Activated naive CD4-positive, alpha-beta T cell treated with anti-CD3 and anti-CD28 coated beads, Interleukin-2, amount 50 U/mL, for 24 hours (primary cell): ENCODE results near the gene POLR3A.
"Not testable (repeated sequence)": the region's sequence is repeated elsewhere in the genome, so short reads cannot be mapped to it uniquely, and the experiment has no call there.

Experiments
- H3K27ac Mint-ChIP-seq: one replicate; pipeline ENCODE4 v1.8.0; 2021; ENCODE audit warnings: mild to moderate bottlenecking, mixed read lengths
- H3K27me3 Mint-ChIP-seq: one replicate; pipeline ENCODE4 v1.8.0; 2021; ENCODE audit warnings: mixed read lengths
- H3K36me3 Mint-ChIP-seq: one replicate; pipeline ENCODE4 v1.8.0; 2021; ENCODE audit warnings: mixed read lengths
- H3K4me1 Mint-ChIP-seq: one replicate; pipeline ENCODE4 v1.8.0; 2021; ENCODE audit warnings: mixed read lengths
- H3K4me3 Mint-ChIP-seq: one replicate; pipeline ENCODE4 v1.8.0; 2021; ENCODE audit warnings: mild to moderate bottlenecking, mixed read lengths
- H3K9me3 Mint-ChIP-seq: one replicate; pipeline ENCODE4 v1.8.0; 2021; ENCODE audit warnings: mixed read lengths

The POLR3A gene

DNA sequence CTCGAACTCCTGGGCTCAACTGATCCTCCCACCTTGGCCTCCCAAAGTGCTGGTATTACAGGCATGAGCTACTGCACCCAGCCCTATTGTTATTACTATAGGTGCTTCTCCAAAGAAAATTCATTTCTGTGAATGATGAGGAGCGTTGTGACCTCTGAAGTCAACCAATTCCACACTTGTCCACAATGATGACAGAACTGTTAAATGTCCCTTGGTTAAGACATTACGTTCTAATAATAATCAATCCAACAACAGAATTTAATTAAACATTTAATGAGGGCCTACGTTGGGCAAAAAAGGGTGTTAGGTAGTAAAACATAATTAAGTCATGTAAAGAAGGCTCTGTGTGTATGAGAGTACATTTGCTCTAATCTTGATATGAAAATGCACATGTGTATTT lies 18.2 kb downstream of the POLR3A start:
- Mint-ChIP-seq H3K4me1 (no peaks in the 10 kb centered on the region), H3K27me3 (no peaks in the 10 kb centered on the region), H3K27ac (no peak overlapping the region), H3K4me3 (no peak overlapping the region), H3K9me3 (no peaks in the 10 kb centered on the region), H3K36me3 (peaks cover 27% of the 10 kb centered on the region)

DNA sequence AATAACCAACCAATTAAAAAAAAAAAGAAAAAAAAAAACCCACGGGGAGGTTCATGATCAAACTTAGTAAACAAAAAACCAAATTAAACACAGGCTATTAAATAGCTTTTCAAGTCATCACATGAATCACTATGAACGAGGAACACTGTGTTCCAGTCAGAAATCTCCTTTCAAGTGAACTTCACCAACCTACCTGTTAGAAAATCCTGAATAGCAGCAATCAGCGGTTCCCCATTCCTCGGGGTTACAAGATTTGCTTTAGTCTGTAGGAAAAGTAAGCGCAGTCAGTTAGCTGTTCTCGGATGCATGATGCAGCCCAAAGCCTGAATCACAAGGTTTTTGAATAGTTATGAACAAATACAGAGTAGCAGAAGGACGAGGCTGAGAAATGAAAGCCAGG lies 19.0 kb downstream of the POLR3A start:
- H3K36me3 Mint-ChIP-seq = peaks cover 29% of the 10 kb centered on the region
- no peaks in the 10 kb centered on the region for H3K9me3 Mint-ChIP-seq
- H3K27me3 Mint-ChIP-seq = no peaks in the 10 kb centered on the region
- no peaks in the 10 kb centered on the region for H3K4me1 Mint-ChIP-seq
- H3K27ac Mint-ChIP-seq = no peak overlapping the region
- no peak overlapping the region for H3K4me3 Mint-ChIP-seq

DNA sequence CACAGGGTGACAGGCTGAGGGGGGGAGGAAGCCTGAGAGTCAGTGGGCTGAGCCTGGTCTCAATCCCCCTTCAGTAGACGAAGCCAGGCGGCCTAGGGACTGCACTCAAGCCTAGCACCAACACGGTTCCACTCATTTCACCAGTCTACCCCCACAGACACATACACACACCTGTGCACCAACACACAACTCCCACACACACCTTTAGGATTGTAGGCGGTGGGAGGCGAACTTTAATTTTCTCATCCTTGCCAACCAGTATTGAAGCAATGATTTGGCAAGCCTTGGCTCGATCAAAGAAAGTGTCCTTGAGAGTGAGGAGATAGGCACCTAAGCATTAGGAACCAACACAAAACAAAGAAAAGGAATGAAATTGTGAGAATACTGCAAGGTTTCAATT lies 19.7 kb downstream of the POLR3A start:
- peaks cover 27% of the 10 kb centered on the region for H3K36me3 Mint-ChIP-seq
- H3K27ac Mint-ChIP-seq = no peak overlapping the region

DNA sequence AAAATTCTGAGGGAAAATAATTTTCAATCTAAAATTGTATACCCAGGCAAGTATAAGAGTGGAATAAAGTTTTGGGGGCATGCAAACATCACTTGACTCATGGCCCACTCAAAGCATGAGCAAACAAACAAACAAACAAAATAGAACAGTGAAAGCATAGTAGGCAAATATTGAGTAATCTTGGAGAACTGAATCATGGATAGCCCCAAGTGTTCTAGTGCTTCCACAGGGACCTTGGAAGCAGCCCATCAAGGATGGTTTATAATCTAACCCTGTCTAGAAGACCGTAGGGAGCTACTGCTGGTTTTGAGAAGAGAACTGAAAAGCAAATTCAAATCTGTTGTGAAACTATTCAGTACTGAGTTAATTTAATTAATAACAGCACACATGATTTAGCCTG lies 22.1 kb downstream of the POLR3A start:
- H3K36me3 Mint-ChIP-seq = peaks cover 31% of the 10 kb centered on the region
- H3K9me3 Mint-ChIP-seq = no peaks in the 10 kb centered on the region
- no peak overlapping the region for H3K27ac Mint-ChIP-seq
- no peaks in the 10 kb centered on the region for H3K27me3 Mint-ChIP-seq
- no peaks in the 10 kb centered on the region for H3K4me1 Mint-ChIP-seq
- no peak overlapping the region for H3K4me3 Mint-ChIP-seq

More for the DNA sequence above, 19.7 kb downstream of the POLR3A start:
- H3K4me1 Mint-ChIP-seq = no peaks in the 10 kb centered on the region
- H3K9me3 Mint-ChIP-seq = no peaks in the 10 kb centered on the region
- no peak overlapping the region for H3K4me3 Mint-ChIP-seq
- H3K27me3 Mint-ChIP-seq = no peaks in the 10 kb centered on the region

DNA sequence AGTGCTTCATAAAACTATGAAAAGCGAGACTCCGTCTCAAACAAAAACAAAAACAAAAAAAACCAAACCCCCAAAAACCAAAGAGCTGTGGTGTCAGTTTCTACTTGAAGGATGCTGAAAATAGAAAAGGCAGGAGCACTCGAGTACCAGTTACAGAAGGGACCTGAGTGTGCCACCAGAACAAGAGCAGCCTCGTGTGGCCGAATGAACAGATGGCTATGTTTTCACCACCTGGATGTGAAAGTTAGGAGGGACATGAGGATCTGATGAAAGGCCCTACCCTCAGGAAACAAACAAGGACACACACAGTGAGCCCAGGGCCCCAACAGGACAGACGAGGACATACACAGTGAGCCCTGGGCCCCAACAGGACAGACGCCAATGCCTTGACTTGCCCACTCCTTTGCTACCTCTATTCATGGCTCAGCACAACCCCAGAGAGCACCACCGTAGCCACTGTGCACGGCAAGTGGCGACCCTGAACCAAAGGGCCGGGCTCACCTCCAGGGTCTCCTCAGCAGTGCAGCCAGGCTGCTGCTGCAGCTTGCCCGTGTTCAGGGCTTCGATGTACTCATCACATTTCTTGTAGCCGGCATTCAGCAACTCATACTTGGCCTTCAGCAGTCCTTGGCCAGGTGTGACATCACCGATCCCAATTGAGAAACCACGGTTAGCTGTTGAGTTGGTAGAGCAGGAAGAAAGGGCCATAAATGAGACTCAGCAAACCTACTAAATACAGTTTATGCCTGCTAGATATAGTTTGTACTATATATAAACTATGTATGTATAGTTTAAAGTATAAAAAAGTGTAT lies 24.9 kb downstream of the POLR3A start:
- Mint-ChIP-seq H3K27me3 (no peaks in the 10 kb centered on the region), H3K36me3 (peaks cover 34% of the 10 kb centered on the region), H3K4me1 (no peaks in the 10 kb centered on the region), H3K27ac (no peak overlapping the region), H3K9me3 (no peaks in the 10 kb centered on the region), H3K4me3 (no peak overlapping the region)

DNA sequence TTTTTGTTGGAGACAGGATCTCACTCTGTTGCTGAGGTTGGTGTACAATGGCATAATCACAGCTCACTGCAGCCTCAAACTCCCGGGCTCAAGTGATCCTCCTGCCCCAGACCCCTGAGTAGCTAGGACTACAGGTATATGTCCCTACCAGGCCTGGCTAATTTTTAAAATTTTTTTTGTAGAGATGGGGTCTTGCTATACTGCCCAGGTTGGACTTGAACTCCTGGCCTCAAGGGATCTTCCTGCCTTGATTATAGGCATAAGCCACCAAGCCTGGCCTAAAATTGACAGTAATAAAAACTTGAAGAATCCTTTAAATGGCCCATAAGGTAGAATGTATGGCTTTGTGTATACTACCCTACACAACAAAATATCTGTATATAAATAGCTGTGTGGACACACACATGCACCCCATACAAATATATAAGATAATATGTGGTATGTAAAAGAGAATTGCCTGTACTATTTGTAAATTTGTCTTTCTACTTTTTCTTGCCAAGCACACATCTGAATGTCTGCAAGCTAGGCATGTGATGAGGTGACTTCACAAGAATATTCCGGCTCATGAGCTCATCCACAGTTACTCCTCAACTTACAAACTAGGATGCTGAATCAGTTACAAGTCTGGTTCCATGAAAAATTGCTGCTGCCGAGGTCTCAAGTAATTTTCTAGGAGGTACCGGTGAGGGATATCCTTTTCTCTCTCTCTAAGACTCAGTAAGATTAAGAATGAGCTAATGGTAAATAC lies 26.6 kb downstream of the POLR3A start:
- H3K4me1 Mint-ChIP-seq = no peaks in the 10 kb centered on the region
- no peaks in the 10 kb centered on the region for H3K9me3 Mint-ChIP-seq
- H3K4me3 Mint-ChIP-seq = no peak overlapping the region
- H3K27me3 Mint-ChIP-seq = no peaks in the 10 kb centered on the region
- H3K27ac Mint-ChIP-seq = no peak overlapping the region
- peaks cover 42% of the 10 kb centered on the region for H3K36me3 Mint-ChIP-seq

DNA sequence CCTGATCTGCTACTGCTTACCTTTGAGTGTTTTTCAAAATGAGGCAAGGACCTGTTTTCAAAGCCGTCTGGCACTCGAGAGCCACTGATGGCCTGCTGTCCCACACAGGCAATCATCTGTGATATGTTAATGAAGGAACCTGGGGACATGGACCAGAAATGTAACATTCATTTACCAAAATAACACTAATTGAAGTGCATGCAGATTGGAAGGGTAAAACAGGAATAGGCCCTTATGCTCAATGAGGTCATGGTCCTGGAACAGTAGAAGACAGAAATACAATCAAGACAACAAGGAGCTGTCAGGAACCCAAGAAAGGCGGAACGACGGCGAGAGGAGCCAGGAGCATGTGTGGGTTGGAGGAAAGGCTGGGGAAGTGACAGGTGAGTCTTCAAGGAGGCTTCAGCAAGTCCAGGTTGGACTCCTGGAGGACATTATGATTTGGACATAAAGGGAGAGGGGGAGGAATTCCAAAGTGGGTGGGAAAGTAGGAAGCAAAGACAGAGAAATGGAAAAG lies 28.3 kb downstream of the POLR3A start:
- H3K9me3 Mint-ChIP-seq = no peaks in the 10 kb centered on the region
- H3K36me3 Mint-ChIP-seq = peaks cover 41% of the 10 kb centered on the region
- no peaks in the 10 kb centered on the region for H3K27me3 Mint-ChIP-seq
- no peaks in the 10 kb centered on the region for H3K4me1 Mint-ChIP-seq
- H3K27ac Mint-ChIP-seq = no peak overlapping the region
- no peak overlapping the region for H3K4me3 Mint-ChIP-seq

DNA sequence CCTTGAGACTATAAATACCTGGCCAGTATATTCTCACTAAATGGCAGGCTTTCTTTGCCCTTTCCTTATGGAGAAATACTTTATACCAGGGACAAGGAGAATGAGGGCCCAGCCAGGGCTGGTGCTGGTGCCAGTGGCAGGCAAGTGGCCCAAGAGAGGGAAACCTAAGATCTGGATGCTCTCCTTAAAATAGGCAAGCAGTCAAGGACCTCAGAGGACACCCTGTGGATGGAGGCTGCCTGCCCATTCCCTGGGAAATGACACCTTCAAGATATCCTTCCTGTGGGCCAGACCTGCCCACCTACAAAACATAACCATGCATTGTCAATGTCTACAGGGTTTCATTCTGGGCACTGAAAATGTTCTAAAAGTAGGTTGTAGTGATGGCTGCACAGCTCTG lies 29.1 kb downstream of the POLR3A start:
- no peaks in the 10 kb centered on the region for H3K27me3 Mint-ChIP-seq
- H3K4me1 Mint-ChIP-seq = no peaks in the 10 kb centered on the region
- H3K4me3 Mint-ChIP-seq = no peak overlapping the region
- no peak overlapping the region for H3K27ac Mint-ChIP-seq
- H3K36me3 Mint-ChIP-seq = peaks cover 42% of the 10 kb centered on the region
- no peaks in the 10 kb centered on the region for H3K9me3 Mint-ChIP-seq

DNA sequence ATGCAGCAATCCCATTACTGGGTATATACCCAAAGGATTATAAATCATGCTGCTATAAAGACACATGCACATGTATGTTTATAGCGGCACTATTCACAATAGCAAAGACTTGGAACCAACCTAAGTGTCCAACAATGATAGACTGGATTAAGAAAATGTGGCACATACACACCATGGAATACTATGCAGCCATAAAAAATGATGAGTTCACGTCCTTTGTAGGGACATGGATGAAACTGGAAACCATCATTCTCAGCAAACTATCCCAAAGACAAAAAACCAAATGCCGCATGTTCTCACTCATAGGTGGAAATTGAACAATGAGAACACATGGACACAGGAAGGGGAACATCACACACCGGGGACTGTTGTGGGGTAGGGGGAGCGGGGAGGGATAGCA lies 30.5 kb downstream of the POLR3A start:
- H3K9me3 Mint-ChIP-seq, H3K4me3 Mint-ChIP-seq, H3K4me1 Mint-ChIP-seq, H3K27me3 Mint-ChIP-seq, H3K27ac Mint-ChIP-seq: not testable (repeated sequence)
- peaks cover 43% of the 10 kb centered on the region for H3K36me3 Mint-ChIP-seq

DNA sequence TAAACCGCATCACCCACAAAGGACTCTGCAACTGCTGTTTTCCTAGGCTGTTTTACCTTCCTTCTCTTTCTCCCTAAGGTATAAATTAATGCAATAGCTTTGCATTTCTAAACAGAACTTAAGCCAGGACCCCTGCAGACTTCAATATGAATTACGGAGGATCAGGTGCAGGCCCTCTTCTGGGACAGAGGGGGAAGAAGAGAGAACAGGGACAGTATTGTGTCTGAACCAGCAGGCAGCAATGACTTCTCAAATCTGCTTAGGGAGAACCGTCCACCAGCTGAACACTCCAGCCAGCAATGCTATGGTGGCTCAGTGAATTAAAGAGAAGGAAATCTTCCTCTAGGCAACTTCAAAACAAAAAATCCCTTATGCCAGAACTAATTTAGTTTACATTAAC lies 35.7 kb downstream of the POLR3A start:
- H3K27ac Mint-ChIP-seq = no peak overlapping the region
- H3K9me3 Mint-ChIP-seq = no peaks in the 10 kb centered on the region
- peaks cover 33% of the 10 kb centered on the region for H3K36me3 Mint-ChIP-seq
- no peaks in the 10 kb centered on the region for H3K4me1 Mint-ChIP-seq
- H3K27me3 Mint-ChIP-seq = no peaks in the 10 kb centered on the region
- no peak overlapping the region for H3K4me3 Mint-ChIP-seq

DNA sequence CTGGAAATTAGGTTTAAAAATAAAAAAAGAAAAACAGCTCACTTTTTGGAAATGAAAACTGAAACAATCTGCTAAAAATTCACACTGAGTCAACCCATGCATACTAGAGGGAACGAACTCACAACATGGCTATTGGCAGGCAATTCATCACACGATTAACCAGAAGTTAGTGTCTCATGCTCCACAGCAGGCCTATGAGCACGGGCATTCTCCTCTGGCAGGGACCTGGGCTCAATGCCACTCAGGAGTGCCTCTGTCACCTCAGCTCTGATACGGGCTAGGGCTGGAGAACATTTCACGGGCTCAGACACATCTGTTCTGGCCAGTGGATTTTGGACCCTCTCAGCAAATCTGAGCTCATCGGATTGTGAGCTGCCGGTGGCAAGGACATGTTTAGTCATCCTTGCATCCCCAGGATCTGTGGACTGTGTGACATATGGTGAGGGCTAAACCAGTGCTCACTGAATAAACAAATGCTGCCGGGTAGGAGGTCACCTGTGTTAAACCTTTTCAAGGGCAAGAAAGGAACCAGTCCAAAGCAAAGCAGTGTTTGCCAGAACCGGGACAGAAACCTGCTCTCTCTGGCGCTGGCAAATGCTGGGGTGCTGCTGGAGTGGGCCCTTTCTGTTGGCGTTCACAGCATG lies 40.1 kb downstream of the POLR3A start:
- Mint-ChIP-seq H3K36me3 (peaks cover 19% of the 10 kb centered on the region), H3K9me3 (no peaks in the 10 kb centered on the region), H3K4me3 (no peak overlapping the region), H3K4me1 (no peaks in the 10 kb centered on the region), H3K27ac (no peak overlapping the region), H3K27me3 (no peaks in the 10 kb centered on the region)

DNA sequence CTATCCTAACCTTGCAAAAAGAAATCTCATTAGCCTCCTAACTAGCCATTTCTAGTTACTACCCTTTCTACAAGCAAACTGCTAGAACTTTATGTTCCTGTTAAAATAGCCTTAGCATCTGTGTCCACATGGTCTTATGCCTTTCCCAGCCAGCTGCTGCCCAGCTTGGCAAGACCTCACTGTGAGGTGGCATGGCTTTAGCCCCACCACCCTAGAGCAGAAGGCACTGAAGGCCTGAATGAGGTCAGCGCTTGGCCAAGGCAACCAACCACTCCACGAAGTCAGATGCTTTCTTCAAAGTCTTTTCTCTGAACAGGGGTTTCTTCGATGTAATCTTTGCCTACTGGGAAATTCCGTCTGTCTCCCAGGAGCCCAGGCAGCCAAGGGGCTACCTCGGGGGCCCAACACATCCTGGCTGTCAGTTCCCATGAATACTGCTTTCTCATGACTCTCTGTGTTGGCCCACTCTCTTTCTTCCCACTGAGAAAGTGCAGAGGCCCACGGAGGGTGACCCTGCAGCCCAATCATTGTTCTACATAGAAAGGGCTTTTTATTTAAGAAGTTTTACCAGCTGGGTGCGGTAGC lies 41.6 kb downstream of the POLR3A start:
- Mint-ChIP-seq H3K4me1 (no peaks in the 10 kb centered on the region), H3K27ac (no peak overlapping the region), H3K36me3 (peaks cover 14% of the 10 kb centered on the region), H3K27me3 (no peaks in the 10 kb centered on the region), H3K4me3 (no peak overlapping the region), H3K9me3 (no peaks in the 10 kb centered on the region)

DNA sequence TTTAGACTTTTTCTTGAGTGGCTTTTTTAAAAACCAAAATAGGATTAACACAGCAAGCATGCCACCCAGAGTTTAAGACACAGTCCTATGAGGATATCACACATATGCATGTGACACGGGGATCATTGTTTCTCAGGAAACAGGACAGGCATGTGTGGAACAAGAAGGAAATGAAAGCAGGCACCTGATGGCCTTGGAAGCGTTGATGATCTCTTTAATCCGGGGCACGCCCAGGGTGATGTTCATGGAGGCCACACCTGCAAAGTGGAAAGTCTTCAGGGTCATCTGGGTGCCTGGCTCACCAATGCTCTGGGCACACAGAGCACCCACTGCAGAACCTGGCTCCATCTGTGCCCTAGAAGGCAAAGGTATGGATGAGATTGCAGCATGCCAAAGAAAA lies 44.3 kb downstream of the POLR3A start:
- H3K4me3 Mint-ChIP-seq = no peak overlapping the region
- H3K36me3 Mint-ChIP-seq = peaks cover 10% of the 10 kb centered on the region
- no peaks in the 10 kb centered on the region for H3K9me3 Mint-ChIP-seq
- H3K27me3 Mint-ChIP-seq = no peaks in the 10 kb centered on the region
- H3K27ac Mint-ChIP-seq = no peak overlapping the region
- H3K4me1 Mint-ChIP-seq = no peaks in the 10 kb centered on the region

DNA sequence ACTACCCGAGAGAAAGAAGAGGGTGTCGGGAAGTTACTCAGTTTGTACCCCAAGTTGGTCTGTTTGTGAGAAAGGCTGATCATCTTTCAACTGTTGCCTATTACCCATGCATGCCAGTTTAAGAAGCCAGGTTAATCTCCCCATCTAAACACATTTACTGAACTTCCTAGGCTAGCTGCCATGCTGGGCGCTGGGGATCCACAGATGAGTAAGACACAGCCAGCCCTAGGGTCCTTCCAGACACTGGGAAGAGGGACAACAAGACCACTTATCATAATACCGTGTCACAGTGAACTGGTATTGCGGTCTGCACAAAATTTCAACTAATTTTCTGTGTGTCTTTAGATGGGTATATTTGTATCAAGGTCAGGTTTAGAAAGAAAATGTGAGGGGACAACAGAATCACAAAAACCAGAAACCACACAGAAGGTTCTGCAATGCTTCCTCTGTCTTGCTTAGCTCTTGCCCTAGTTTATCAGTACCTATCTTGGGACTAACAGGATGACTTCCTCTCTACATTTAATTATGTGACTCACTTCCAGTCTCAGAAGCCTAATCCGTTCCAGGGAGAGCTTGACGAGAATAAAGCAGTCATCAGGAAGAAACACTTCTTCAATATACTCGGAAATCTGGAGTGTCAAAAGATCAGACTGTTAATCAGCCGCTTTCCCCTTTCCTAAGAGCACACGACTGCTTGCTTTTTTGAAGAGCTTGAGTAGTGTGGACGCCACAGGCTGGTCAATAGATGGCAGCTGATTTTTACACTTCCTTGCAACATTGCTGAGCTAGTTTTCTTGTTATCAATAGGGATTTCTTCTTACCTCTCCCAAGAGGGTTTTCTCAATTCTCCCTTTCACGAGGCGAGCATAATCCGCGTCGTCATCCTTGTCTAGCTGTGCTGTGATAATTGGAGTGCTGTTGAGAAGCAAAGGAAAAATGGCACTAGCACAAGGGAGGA lies 45.7 kb downstream of the POLR3A start:
- H3K27me3 Mint-ChIP-seq = no peaks in the 10 kb centered on the region
- H3K36me3 Mint-ChIP-seq = peaks cover 10% of the 10 kb centered on the region
- no peak overlapping the region for H3K27ac Mint-ChIP-seq
- H3K4me1 Mint-ChIP-seq = no peaks in the 10 kb centered on the region
- no peak overlapping the region for H3K4me3 Mint-ChIP-seq
- H3K9me3 Mint-ChIP-seq = no peaks in the 10 kb centered on the region

DNA sequence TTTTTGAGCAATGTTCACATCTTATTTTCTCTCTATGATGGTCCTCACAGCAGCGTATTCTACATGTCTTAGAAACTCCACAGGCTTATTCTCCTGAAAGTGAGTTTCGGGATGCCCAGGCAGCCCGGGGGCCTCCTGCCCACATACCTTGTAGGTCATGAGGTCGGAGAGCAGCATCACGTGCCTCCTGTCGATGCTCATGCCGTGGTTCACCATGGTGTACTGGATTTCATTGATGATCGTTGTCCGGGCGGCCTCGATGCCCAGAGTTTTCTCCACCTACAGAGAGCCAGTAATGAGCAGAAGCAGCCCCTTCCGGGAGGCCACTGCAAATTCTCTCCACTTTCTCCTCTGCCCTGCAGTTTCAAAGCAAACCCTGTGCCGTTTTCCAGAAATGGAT lies 48.0 kb downstream of the POLR3A start:
- H3K4me3 Mint-ChIP-seq = no peak overlapping the region
- H3K4me1 Mint-ChIP-seq = no peaks in the 10 kb centered on the region
- H3K27ac Mint-ChIP-seq = no peak overlapping the region
- no peaks in the 10 kb centered on the region for H3K27me3 Mint-ChIP-seq
- H3K9me3 Mint-ChIP-seq = no peaks in the 10 kb centered on the region
- peaks cover 16% of the 10 kb centered on the region for H3K36me3 Mint-ChIP-seq
